DOHH2 (cell line): Measurements from ENCODE around the gene KCNMA1.

Source experiments
- EZH2phosphoT487 ChIP-seq: fragments of 200-600 bp; sonication (generic); IDR thresholded peaks from 2 replicates; pipeline ENCODE4 v1.6.1; 2017; ENCODE audit warnings: borderline replicate concordance, mild to moderate bottlenecking, antibody characterized with exemption, low read length, moderate library complexity, mixed read lengths
- TF ChIP-seq, protein P1 (sequence below): fragments of 200-600 bp; sonication (generic); IDR thresholded peaks from one replicate; pipeline ENCODE4 v1.5.1; 2014; ENCODE audit warnings: antibody characterized with exemption, mild to moderate bottlenecking, low read depth, low read length; ENCODE audit not compliant: poor library complexity, severe bottlenecking

- TF ChIP-seq, protein P1, sequence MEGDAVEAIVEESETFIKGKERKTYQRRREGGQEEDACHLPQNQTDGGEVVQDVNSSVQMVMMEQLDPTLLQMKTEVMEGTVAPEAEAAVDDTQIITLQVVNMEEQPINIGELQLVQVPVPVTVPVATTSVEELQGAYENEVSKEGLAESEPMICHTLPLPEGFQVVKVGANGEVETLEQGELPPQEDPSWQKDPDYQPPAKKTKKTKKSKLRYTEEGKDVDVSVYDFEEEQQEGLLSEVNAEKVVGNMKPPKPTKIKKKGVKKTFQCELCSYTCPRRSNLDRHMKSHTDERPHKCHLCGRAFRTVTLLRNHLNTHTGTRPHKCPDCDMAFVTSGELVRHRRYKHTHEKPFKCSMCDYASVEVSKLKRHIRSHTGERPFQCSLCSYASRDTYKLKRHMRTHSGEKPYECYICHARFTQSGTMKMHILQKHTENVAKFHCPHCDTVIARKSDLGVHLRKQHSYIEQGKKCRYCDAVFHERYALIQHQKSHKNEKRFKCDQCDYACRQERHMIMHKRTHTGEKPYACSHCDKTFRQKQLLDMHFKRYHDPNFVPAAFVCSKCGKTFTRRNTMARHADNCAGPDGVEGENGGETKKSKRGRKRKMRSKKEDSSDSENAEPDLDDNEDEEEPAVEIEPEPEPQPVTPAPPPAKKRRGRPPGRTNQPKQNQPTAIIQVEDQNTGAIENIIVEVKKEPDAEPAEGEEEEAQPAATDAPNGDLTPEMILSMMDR: no peak
- TF ChIP-seq EZH2phosphoT487: no peak
Observed at GRCh38 chr10:77377034-77377433, 260.6 kb downstream of the KCNMA1 start.
